HepG2 (cell line): ENCODE results near the gene MYO16. TPM values are rescaled to one million over a fixed set of nuclear protein-coding genes. Genes with fewer than 3 reads are reported as not detected.

Source experiments
- ATAC-seq: fragments of 200-7000 bp; cut with Tn5 transposase; 3 replicates; pipeline ENCODE4 v1.9.1; 2020; ENCODE audit warnings: mild to moderate bottlenecking, moderate library complexity
- BruUV-seq: library from RNA; stranded (reverse); fragments of 400-500 nt; replicated peaks from 2 replicates; lab custom pipeline; 2021; lab: Mats Ljungman, UMichigan
- CTCF ChIA-PET: fragments of 300-600 bp; formaldehyde crosslinking; extraction: SDS; loops from one replicate; lab custom pipeline; 2021; ENCODE audit warnings: low total read pairs, inconsistent platforms, low intra/inter-chr PET ratio; lab: Yijun Ruan, JAX
- POLR2A ChIA-PET: fragments of 350-600 bp; sonication (Branson Sonifier 250); formaldehyde crosslinking; loops from one replicate; lab custom pipeline; 2020; ENCODE audit warnings: antibody characterized with exemption, inconsistent platforms; lab: Yijun Ruan, JAX
- DNase-seq: peaks from one replicate; pipeline ENCODE4 v3.0.0-alpha.2; 2015; ENCODE audit warnings: low spot score
- FAIRE-seq: peaks from 3 replicates; lab custom pipeline; 2011; peaks lifted over from hg19 to GRCh38; lab: Jason Lieb, UNC
- H2AFZ ChIP-seq: one replicate; pipeline ENCODE4 v1.6.1; 2011; ENCODE audit warnings: low read length, inconsistent platforms
- H3K27ac ChIP-seq: fragments of 300-600 bp; 3 replicates; pipeline ENCODE4 v1.8.0; 2011; ENCODE audit warnings: mixed run types, mild to moderate bottlenecking, mixed read lengths, low read length, inconsistent platforms; ENCODE audit not compliant: insufficient read depth; ENCODE audit errors: extremely low read length
- H3K27me3 ChIP-seq, 2 experiments: fragments of 200-600 bp in 1 of 2; 2 replicates in 1 of 2; 3 replicates in 1 of 2; pipeline versions ENCODE4 v1.6.0 to v1.8.0; 2011; ENCODE audit warnings: low read length in 2 of 2, mild to moderate bottlenecking in 2 of 2, moderate library complexity in 2 of 2, inconsistent platforms in 1 of 2; ENCODE audit not compliant: insufficient read depth in 2 of 2, control insufficient read depth in 1 of 2
- H3K36me3 ChIP-seq, 2 experiments: fragments of 200-600 bp in 1 of 2; replicated peaks in 1 of 2; 2 replicates in 1 of 2; 3 replicates in 1 of 2; pipeline versions ENCODE4 v1.5.1 to v1.8.0; 2011; ENCODE audit warnings: low read length in 2 of 2, inconsistent platforms in 1 of 2; ENCODE audit not compliant: insufficient read depth in 2 of 2, control insufficient read depth in 1 of 2
- H3K4me1 ChIP-seq: 2 replicates; pipeline ENCODE4 v1.5.1; 2012; ENCODE audit warnings: low read length, inconsistent platforms; ENCODE audit not compliant: insufficient read depth
- H3K4me2 ChIP-seq: 2 replicates; pipeline ENCODE4 v1.6.0; 2011; ENCODE audit warnings: low read depth, low read length, inconsistent platforms
- H3K4me3 ChIP-seq, 3 experiments: fragments of 200-600 bp in 1 of 3; sonication (generic), shearing (Covaris generic) in 1 of 3; replicated peaks in 1 of 3; 2 replicates each; pipeline ENCODE4 v1.5.1; 2011 to 2016; ENCODE audit warnings: low read length in 3 of 3, inconsistent platforms in 2 of 3, low read depth in 2 of 3, mild to moderate bottlenecking in 2 of 3, control low read depth in 1 of 3, mixed read lengths in 1 of 3; ENCODE audit not compliant: insufficient read depth in 1 of 3
- H3K79me2 ChIP-seq: one replicate; pipeline ENCODE4 v1.6.1; 2011; ENCODE audit warnings: low read length, inconsistent platforms; ENCODE audit not compliant: insufficient read depth
- H3K9ac ChIP-seq: 2 replicates; pipeline ENCODE4 v1.6.0; 2011; ENCODE audit warnings: mild to moderate bottlenecking, low read depth, low read length, inconsistent platforms; ENCODE audit not compliant: insufficient read depth
- H3K9me3 ChIP-seq: 2 replicates; pipeline ENCODE4 v1.5.1; 2012; ENCODE audit warnings: mild to moderate bottlenecking, low read length
- H4K20me1 ChIP-seq: 2 replicates; pipeline ENCODE4 v1.6.0; 2011; ENCODE audit warnings: inconsistent platforms, mild to moderate bottlenecking, low read length, moderate library complexity; ENCODE audit not compliant: insufficient read depth
- ATAD3A ChIP-seq: sonication (generic); formaldehyde crosslinking; IDR thresholded peaks from 2 replicates; pipeline ENCODE4 v1.4.0; 2020; ENCODE audit warnings: missing genetic modification reagents
- MZF1 ChIP-seq: sonication (generic); formaldehyde crosslinking; IDR thresholded peaks from 2 replicates; pipeline ENCODE4 v1.8.1; 2023; ENCODE audit warnings: mild to moderate bottlenecking, missing genetic modification reagents, borderline replicate concordance
- NFYB ChIP-seq: sonication (generic); formaldehyde crosslinking; IDR thresholded peaks from 2 replicates; pipeline ENCODE4 v1.4.0; 2020; ENCODE audit warnings: missing genetic modification reagents
- PHF5A ChIP-seq: IDR thresholded peaks from one replicate; pipeline ENCODE4 v1.6.1; 2018; ENCODE audit warnings: low read depth, missing genetic modification reagents; ENCODE audit not compliant: unreplicated experiment
- THYN1 ChIP-seq: sonication (generic); formaldehyde crosslinking; IDR thresholded peaks from 2 replicates; pipeline ENCODE4 v1.8.1; 2023; ENCODE audit warnings: low read depth, mild to moderate bottlenecking, moderate library complexity, missing genetic modification reagents, borderline replicate concordance
- ZNF230 ChIP-seq: sonication (generic); formaldehyde crosslinking; IDR thresholded peaks from 2 replicates; pipeline ENCODE4 v1.4.0; 2020; ENCODE audit warnings: mild to moderate bottlenecking, missing genetic modification reagents
- ZNF546 ChIP-seq: sonication (generic); formaldehyde crosslinking; conservative IDR thresholded peaks from 2 replicates; pipeline ENCODE4 v1.8.1; 2023; ENCODE audit warnings: mild to moderate bottlenecking, missing genetic modification reagents
- ZNF616 ChIP-seq: sonication (generic); formaldehyde crosslinking; IDR thresholded peaks from 2 replicates; pipeline ENCODE4 v1.5.0; 2020; ENCODE audit warnings: low read depth, mild to moderate bottlenecking, missing genetic modification reagents
- ZNF710 ChIP-seq: sonication (generic); formaldehyde crosslinking; IDR thresholded peaks from 2 replicates; pipeline ENCODE4 v1.5.0; 2020; ENCODE audit warnings: mild to moderate bottlenecking, missing genetic modification reagents, borderline replicate concordance
- ZNF816 ChIP-seq: sonication (generic); formaldehyde crosslinking; IDR thresholded peaks from 2 replicates; pipeline ENCODE4 v1.8.0; 2022; ENCODE audit warnings: missing genetic modification reagents, mild to moderate bottlenecking, borderline replicate concordance
- WGBS: methylation state at CpG from one replicate; pipeline ENCODE4 v1.1.6; 2017; ENCODE audit warnings: low lambda C conversion rate; 5-methylcytosine and 5-hydroxymethylcytosine counted together
- in situ Hi-C: cut with HindIII; loops from 2 replicates; pipeline ENCODE4 v1.10.0; 2017; ENCODE audit warnings: low pct_unique_long_range_greater_than_20kb; ENCODE audit not compliant: extremely low pct_ligation_motif_present
- intact Hi-C: fragments of 100-400 bp; cut with micrococcal nuclease; formaldehyde crosslinking; loops from one replicate; pipeline ENCODE4 v1.10.0; 2022; ENCODE audit not compliant: unreplicated experiment
- polyA plus RNA-seq, 8 experiments: library from polyadenylated mRNA; depleted of rRNA in 3 of 8; stranded (reverse) in 7 of 8; unstranded in 1 of 8; fragments of >200 nt; fragmentation: Illumina TruSeq in 4 of 8; extraction: Trizol in 4 of 8; gene quantifications; 2 replicates each; pipeline versions ENCODE4 v1.2.1 to v1.2.3, GENCODE V29; 2011 to 2016; ENCODE audit warnings: low read depth in 4 of 8, missing spikeins in 1 of 8, mixed read lengths in 1 of 8; ENCODE audit not compliant: insufficient read depth in 1 of 8
- total RNA-seq, 5 experiments: library from RNA; depleted of rRNA; stranded (reverse); fragments of >200 nt; fragmentation: Illumina TruSeq; extraction: Trizol; gene quantifications; 2 replicates each; pipeline ENCODE4 v1.2.3, GENCODE V29; 2016; ENCODE audit warnings: low read depth in 1 of 5
- TF ChIP-seq, protein P1 (sequence below): fragments of 450-650 bp; IDR thresholded peaks from 2 replicates; pipeline ENCODE4 v1.6.1; 2017; ENCODE audit warnings: mild to moderate bottlenecking
- TF ChIP-seq, protein P2 (sequence below): sonication (generic); formaldehyde crosslinking; conservative IDR thresholded peaks from 2 replicates; pipeline ENCODE4 v1.8.0; 2022; ENCODE audit warnings: low read depth, missing genetic modification reagents
- TF ChIP-seq, protein P3 (sequence below): sonication (generic); formaldehyde crosslinking; IDR thresholded peaks from 2 replicates; pipeline ENCODE4 v1.8.0; 2022; ENCODE audit warnings: mild to moderate bottlenecking, missing genetic modification reagents, borderline replicate concordance

The MYO16 gene
- total and polyA plus RNA-seq, 2 of the 13 experiments (the other 11 are each of a cell fraction or from before 2014, with no cell fraction given): not detected

DNA sequence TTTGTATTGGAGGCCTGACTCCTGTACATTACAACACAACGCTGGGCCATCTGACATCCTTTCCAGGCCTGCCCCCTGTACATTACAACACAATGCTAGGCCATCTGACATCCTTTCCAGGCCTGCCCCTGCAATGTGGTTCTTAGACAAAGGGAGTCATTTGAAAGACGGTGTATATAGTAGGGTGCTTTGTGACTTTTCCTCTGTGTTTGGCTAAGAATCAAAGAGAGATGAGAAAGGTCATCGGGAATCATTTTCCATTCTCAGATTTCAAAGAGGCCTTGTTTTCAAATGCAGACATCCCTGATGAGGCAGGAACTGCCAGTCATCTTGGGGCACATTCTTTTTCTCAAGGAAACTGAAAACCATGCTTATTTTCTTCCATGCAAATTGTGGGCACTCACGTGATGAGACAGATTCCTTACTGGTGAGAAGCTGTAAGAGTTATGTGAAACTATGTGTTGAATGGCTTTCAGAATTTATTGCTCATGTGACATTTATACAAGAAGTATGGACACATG lies 551.6 kb downstream of the MYO16 start (continued):
- TF ChIP-seq, protein P1, sequence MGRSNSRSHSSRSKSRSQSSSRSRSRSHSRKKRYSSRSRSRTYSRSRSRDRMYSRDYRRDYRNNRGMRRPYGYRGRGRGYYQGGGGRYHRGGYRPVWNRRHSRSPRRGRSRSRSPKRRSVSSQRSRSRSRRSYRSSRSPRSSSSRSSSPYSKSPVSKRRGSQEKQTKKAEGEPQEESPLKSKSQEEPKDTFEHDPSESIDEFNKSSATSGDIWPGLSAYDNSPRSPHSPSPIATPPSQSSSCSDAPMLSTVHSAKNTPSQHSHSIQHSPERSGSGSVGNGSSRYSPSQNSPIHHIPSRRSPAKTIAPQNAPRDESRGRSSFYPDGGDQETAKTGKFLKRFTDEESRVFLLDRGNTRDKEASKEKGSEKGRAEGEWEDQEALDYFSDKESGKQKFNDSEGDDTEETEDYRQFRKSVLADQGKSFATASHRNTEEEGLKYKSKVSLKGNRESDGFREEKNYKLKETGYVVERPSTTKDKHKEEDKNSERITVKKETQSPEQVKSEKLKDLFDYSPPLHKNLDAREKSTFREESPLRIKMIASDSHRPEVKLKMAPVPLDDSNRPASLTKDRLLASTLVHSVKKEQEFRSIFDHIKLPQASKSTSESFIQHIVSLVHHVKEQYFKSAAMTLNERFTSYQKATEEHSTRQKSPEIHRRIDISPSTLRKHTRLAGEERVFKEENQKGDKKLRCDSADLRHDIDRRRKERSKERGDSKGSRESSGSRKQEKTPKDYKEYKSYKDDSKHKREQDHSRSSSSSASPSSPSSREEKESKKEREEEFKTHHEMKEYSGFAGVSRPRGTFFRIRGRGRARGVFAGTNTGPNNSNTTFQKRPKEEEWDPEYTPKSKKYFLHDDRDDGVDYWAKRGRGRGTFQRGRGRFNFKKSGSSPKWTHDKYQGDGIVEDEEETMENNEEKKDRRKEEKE: no peak
- TF ChIP-seq, all 625 proteins: peak for 0

- FAIRE-seq (no peak), DNase-seq (no peak)
- Histone ChIP-seq H4K20me1 (no peaks in the 10 kb centered on the region), H3K36me3 (no peaks in the 10 kb centered on the region), H3K27ac (no peak overlapping the region), H3K27me3 (no peaks in the 10 kb centered on the region), H3K4me1 (no peaks in the 10 kb centered on the region), H3K79me2 (no peaks in the 10 kb centered on the region), H3K4me3 (no peak overlapping the region), H2AFZ (no peak overlapping the region), H3K9ac (no peak overlapping the region)
- intact Hi-C loops (no loop called here), in situ Hi-C loops (no loop called here)
- CTCF ChIA-PET: no interaction called here
- 37% methylated on average over 11 of the region's 11 CpGs for WGBS
- TF ChIP-seq MZF1 (no peak), ZNF816 (CRISPR knock-in tag) (no peak), ZNF710 (CRISPR knock-in tag) (no peak), ATAD3A (no peak), ZNF230 (CRISPR knock-in tag) (no peak), NFYB (CRISPR knock-in tag) (no peak), ZNF546 (CRISPR knock-in tag) (no peak), PHF5A (CRISPR knock-in tag) (no peak), ZNF616 (no peak), THYN1 (CRISPR knock-in tag) (no peak)
- TF ChIP-seq, protein P2, sequence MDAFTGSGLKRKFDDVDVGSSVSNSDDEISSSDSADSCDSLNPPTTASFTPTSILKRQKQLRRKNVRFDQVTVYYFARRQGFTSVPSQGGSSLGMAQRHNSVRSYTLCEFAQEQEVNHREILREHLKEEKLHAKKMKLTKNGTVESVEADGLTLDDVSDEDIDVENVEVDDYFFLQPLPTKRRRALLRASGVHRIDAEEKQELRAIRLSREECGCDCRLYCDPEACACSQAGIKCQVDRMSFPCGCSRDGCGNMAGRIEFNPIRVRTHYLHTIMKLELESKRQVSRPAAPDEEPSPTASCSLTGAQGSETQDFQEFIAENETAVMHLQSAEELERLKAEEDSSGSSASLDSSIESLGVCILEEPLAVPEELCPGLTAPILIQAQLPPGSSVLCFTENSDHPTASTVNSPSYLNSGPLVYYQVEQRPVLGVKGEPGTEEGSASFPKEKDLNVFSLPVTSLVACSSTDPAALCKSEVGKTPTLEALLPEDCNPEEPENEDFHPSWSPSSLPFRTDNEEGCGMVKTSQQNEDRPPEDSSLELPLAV (CRISPR knock-in tag): no peak
- TF ChIP-seq, protein P3, sequence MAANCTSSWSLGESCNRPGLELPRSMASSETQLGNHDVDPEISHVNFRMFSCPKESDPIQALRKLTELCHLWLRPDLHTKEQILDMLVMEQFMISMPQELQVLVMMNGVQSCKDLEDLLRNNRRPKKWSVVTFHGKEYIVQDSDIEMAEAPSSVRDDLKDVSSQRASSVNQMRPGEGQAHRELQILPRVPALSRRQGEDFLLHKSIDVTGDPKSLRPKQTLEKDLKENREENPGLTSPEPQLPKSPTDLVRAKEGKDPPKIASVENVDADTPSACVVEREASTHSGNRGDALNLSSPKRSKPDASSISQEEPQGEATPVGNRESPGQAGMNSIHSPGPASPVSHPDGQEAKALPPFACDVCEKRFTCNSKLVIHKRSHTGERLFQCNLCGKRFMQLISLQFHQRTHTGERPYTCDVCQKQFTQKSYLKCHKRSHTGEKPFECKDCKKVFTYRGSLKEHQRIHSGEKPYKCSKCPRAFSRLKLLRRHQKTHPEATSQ (CRISPR knock-in tag): no peak
- TF ChIP-seq, all 625 proteins: peak for 0
- H3K9me3 ChIP-seq: no peaks in the 10 kb centered on the region
- POLR2A ChIA-PET: no interaction called here
- BruUV-seq: no TSS peak
- no peak for ATAC-seq
- H3K4me2 ChIP-seq: no peak overlapping the region
These were observed 553.5 kb downstream of the MYO16 start for GRCh38 chr13:109182777-109183465.
